Breast epithelium (tissue), 4 donors: ENCODE results near the gene ECSCR. TPM values are rescaled to one million over a fixed set of nuclear protein-coding genes. Genes with fewer than 3 reads are reported as not detected.

Source experiments
- DNase-seq, 2 donors: peaks; one replicate each; pipeline ENCODE4 v3.0.0-alpha.2; 2019; ENCODE audit warnings: low spot score in 2 of 2
- H3K27ac ChIP-seq, 2 donors: fragments of 200-600 bp; sonication (generic) in 1 of 2; one replicate each; pipeline ENCODE4 v1.5.1; 2016 to 2019; ENCODE audit warnings: mild to moderate bottlenecking in 1 of 2
- H3K27me3 ChIP-seq, 2 donors: fragments of 200-600 bp; sonication (generic) in 1 of 2; one replicate each; pipeline versions ENCODE4 v1.5.1 to v1.6.0; 2017 to 2019; ENCODE audit warnings: control low read depth in 1 of 2, mild to moderate bottlenecking in 1 of 2
- H3K36me3 ChIP-seq: fragments of 200-600 bp; one replicate; pipeline ENCODE4 v1.5.1; 2019
- H3K4me1 ChIP-seq, 2 donors: fragments of 200-600 bp; sonication (generic); one replicate each; pipeline ENCODE4 v1.5.1; 2016 to 2019; ENCODE audit warnings: control low read depth in 1 of 2
- H3K4me3 ChIP-seq, 3 donors: fragments of 200-600 bp; sonication (generic); 1 replicate in 2 of 3; 2 replicates in 1 of 3; pipeline ENCODE4 v1.5.1; 2016 to 2019; ENCODE audit warnings: mild to moderate bottlenecking in 3 of 3, moderate library complexity in 2 of 3
- H3K9me3 ChIP-seq, 2 donors: fragments of 200-600 bp; sonication (generic) in 1 of 2; one replicate each; pipeline ENCODE4 v1.5.1; 2016 to 2019; ENCODE audit warnings: control low read depth in 1 of 2
- CTCF ChIP-seq, 3 donors: fragments of 450-650 bp; IDR thresholded peaks; one replicate each; pipeline ENCODE4 v1.5.1; 2016 to 2017; ENCODE audit warnings: antibody characterized with exemption in 3 of 3, mild to moderate bottlenecking in 3 of 3, moderate library complexity in 3 of 3
- POLR2A ChIP-seq: fragments of 450-650 bp; IDR thresholded peaks from one replicate; pipeline ENCODE4 v1.6.1; 2016; ENCODE audit warnings: antibody characterized with exemption, mild to moderate bottlenecking, moderate library complexity
- POLR2AphosphoS5 ChIP-seq, 3 donors: sonication (generic); formaldehyde crosslinking; IDR thresholded peaks; one replicate each; pipeline ENCODE4 v1.6.1; 2017; ENCODE audit warnings: antibody characterized with exemption in 3 of 3
- intact Hi-C: fragments of 100-400 bp; cut with DNase I; formaldehyde crosslinking; loops from one replicate; pipeline ENCODE4 v1.15.1; 2023; ENCODE audit warnings: low total_unique reads
- total RNA-seq, 3 donors: library from RNA; depleted of rRNA; stranded (reverse); fragments of >200 nt; gene quantifications; one replicate each; pipeline ENCODE4 v1.1.0, GENCODE V29; 2016

Gene ECSCR
- total RNA-seq, 3 donors from 2014 or later, result 6.6 to 39.3 (median 17.4) TPM

- no peaks in the 10 kb centered on the region for H3K9me3 ChIP-seq
Observed at GRCh38 chr5:139454568-139455290, 7.8 kb downstream of the ECSCR start.

GRCh38 chr5:139453683-139454567, 8.6 kb downstream of the ECSCR start:
- Histone ChIP-seq H3K4me3 (no peak overlapping the region), H3K27ac (no peak overlapping the region), H3K4me1 (no peaks in the 10 kb centered on the region), H3K36me3 (no peaks in the 10 kb centered on the region), H3K9me3 (no peaks in the 10 kb centered on the region), H3K27me3 (no peaks in the 10 kb centered on the region)
- intact Hi-C loops, result no loop called here
- peak in 1 of 2 donors; percentile 1 for DNase-seq
- TF ChIP-seq CTCF (IDR thresholded peaks at IDR 0.05) (no peak), POLR2A (no peak), POLR2AphosphoS5 (IDR thresholded peaks at IDR 0.05) (no peak)

More at GRCh38 chr5:139454568-139455290, 7.8 kb downstream of the ECSCR start:
- intact Hi-C loops, result no loop called here
- Histone ChIP-seq H3K36me3 (no peaks in the 10 kb centered on the region), H3K4me1 (no peaks in the 10 kb centered on the region), H3K27ac (no peak overlapping the region), H3K4me3 (no peak overlapping the region), H3K27me3 (no peaks in the 10 kb centered on the region)
- no peak for DNase-seq
- TF ChIP-seq POLR2A (no peak), CTCF (IDR thresholded peaks at IDR 0.05) (no peak), POLR2AphosphoS5 (IDR thresholded peaks at IDR 0.05) (no peak)

- TF ChIP-seq CTCF (IDR thresholded peaks at IDR 0.05) (no peak), POLR2A (no peak), POLR2AphosphoS5 (IDR thresholded peaks at IDR 0.05) (no peak)
Observed at GRCh38 chr5:139451878-139452660, 10.5 kb downstream of the ECSCR start.

DNA sequence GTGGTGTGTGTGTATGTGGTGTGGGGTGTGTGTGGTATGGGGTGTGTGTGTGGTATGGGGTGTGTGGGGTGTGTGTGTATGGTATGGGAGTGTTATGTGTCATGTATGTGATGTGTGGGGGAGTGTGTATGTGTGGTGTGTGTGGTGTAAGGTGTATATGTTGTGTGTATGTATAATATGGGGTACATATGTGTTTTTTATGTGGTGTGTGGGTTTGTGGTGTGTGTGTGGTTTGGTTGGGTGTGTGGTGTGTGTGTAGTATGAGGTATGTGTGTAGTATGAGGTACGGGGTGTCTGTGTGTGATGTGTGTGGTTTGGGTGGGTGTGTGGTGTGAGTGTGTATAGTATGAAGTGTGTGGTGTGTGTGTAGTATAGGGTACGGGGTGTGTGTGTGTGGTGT, 11.4 kb downstream of the ECSCR start:
- no peak for DNase-seq
- Histone ChIP-seq H3K4me1 (no peaks in the 10 kb centered on the region), H3K27ac (no peak overlapping the region), H3K9me3 (no peaks in the 10 kb centered on the region), H3K27me3 (no peaks in the 10 kb centered on the region), H3K4me3 (no peak overlapping the region), H3K36me3 (no peaks in the 10 kb centered on the region)
- TF ChIP-seq POLR2AphosphoS5 (IDR thresholded peaks at IDR 0.05) (no peak), CTCF (IDR thresholded peaks at IDR 0.05) (no peak), POLR2A (no peak)
- intact Hi-C loops, result no loop called here

More at GRCh38 chr5:139451878-139452660, 10.5 kb downstream of the ECSCR start:
- Histone ChIP-seq H3K27ac (no peak overlapping the region), H3K36me3 (no peaks in the 10 kb centered on the region), H3K4me3 (no peak overlapping the region), H3K9me3 (no peaks in the 10 kb centered on the region), H3K27me3 (no peaks in the 10 kb centered on the region), H3K4me1 (no peaks in the 10 kb centered on the region)
- intact Hi-C loops, result no loop called here
- DNase-seq, result no peak
